ENCODE measurements around the gene USE1.

DNA sequence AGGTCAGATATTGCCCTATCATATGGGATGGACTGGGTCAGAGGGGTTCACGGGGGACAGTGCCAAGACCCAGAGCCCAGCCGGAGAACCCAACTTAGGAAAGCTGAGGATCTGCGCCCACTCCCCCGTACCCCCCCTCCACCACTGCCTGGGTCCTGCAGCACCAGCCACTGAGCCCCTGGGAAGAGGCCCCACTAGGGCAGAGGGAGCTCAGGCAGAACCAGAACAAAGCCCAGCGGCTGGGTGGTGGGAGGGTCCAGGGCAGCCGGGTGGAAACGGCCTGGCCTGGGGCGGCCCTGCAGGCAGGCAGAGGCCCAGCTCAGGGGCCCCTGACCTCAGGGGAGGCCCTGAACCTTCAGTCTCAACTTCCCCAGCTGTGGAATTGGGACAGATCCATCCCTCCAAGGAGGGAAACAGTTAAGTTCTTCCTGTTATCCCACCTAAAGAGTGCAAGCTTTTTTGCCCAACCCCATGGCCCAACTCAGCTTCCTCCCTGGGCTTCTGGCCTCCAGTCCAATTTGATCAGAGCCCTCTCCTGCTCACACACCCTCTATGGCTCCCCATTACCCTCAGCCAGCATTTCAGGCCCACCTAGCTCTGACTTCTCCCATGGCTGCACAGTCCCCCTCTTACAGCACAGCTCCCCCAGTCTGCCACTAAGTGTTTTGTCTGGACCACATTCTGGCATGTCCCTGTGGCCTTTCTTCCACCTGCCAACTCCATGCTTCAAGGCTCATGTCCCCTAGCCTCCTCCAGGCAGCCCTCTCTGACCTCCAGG lies 27.5 kb downstream of the USE1 start:
- no peak for TF ChIP-seq POLR2A (IDR thresholded peaks at IDR 0.05)
- TF ChIP-seq, protein P1, sequence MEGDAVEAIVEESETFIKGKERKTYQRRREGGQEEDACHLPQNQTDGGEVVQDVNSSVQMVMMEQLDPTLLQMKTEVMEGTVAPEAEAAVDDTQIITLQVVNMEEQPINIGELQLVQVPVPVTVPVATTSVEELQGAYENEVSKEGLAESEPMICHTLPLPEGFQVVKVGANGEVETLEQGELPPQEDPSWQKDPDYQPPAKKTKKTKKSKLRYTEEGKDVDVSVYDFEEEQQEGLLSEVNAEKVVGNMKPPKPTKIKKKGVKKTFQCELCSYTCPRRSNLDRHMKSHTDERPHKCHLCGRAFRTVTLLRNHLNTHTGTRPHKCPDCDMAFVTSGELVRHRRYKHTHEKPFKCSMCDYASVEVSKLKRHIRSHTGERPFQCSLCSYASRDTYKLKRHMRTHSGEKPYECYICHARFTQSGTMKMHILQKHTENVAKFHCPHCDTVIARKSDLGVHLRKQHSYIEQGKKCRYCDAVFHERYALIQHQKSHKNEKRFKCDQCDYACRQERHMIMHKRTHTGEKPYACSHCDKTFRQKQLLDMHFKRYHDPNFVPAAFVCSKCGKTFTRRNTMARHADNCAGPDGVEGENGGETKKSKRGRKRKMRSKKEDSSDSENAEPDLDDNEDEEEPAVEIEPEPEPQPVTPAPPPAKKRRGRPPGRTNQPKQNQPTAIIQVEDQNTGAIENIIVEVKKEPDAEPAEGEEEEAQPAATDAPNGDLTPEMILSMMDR (IDR thresholded peaks at IDR 0.05) = no peak
